Thymus (tissue), 11 donors: ENCODE results near the gene HOXD8. TPM values are rescaled to one million over a fixed set of nuclear protein-coding genes. Genes with fewer than 3 reads are reported as not detected.

Experiments used
- DNase-seq, 9 donors: peaks; one replicate each; pipeline ENCODE4 v3.0.0-alpha.2; 2013; ENCODE audit warnings: low spot score in 9 of 9, low read depth in 6 of 9, missing footprints in 1 of 9
- H3K27ac ChIP-seq, 2 donors: one replicate each; pipeline ENCODE4 v1.5.1; 2013; ENCODE audit warnings: control low read depth in 1 of 2, low read depth in 1 of 2, low read length in 1 of 2, mild to moderate bottlenecking in 1 of 2, moderate library complexity in 1 of 2
- H3K27me3 ChIP-seq, 2 donors: one replicate each; pipeline ENCODE4 v1.5.1; 2013; ENCODE audit warnings: low read length in 1 of 2; ENCODE audit not compliant: control insufficient read depth in 2 of 2, insufficient read depth in 1 of 2
- H3K36me3 ChIP-seq, 2 donors: one replicate each; pipeline ENCODE4 v1.5.1; 2013; ENCODE audit warnings: low read length in 1 of 2, mild to moderate bottlenecking in 1 of 2, moderate library complexity in 1 of 2; ENCODE audit not compliant: control insufficient read depth in 2 of 2, insufficient read depth in 2 of 2
- H3K4me1 ChIP-seq, 2 donors: one replicate each; pipeline ENCODE4 v1.5.1; 2013; ENCODE audit warnings: low read length in 2 of 2; ENCODE audit not compliant: control insufficient read depth in 2 of 2, insufficient read depth in 2 of 2
- H3K4me3 ChIP-seq, 2 donors: one replicate each; pipeline ENCODE4 v1.5.1; 2013; ENCODE audit warnings: low read length in 2 of 2, control low read depth in 1 of 2, mild to moderate bottlenecking in 1 of 2
- H3K9me3 ChIP-seq, 2 donors: one replicate each; pipeline ENCODE4 v1.5.1; 2013; ENCODE audit warnings: low read length in 1 of 2, mild to moderate bottlenecking in 1 of 2; ENCODE audit not compliant: control insufficient read depth in 2 of 2, insufficient read depth in 1 of 2
- WGBS: extraction: QIAGEN DNeasy Blood & Tissue Kit; methylation state at CpG from one replicate; pipeline ENCODE4 v1.1.7; 2013; 5-methylcytosine and 5-hydroxymethylcytosine counted together
- polyA plus RNA-seq: library from polyadenylated mRNA; stranded (reverse); fragments of 200-250 nt; gene quantifications from one replicate; pipeline ENCODE4 v1.2.3, GENCODE V29; 2013
- total RNA-seq: library from RNA; stranded (reverse); fragments of 120-200 nt; gene quantifications from one replicate; pipeline ENCODE4 v1.2.4, GENCODE V29; 2013
- donor health status: healthy.

HOXD8 gene
- total and polyA plus RNA-seq, 2 donors = 1.5 to 3.4 TPM

DNA sequence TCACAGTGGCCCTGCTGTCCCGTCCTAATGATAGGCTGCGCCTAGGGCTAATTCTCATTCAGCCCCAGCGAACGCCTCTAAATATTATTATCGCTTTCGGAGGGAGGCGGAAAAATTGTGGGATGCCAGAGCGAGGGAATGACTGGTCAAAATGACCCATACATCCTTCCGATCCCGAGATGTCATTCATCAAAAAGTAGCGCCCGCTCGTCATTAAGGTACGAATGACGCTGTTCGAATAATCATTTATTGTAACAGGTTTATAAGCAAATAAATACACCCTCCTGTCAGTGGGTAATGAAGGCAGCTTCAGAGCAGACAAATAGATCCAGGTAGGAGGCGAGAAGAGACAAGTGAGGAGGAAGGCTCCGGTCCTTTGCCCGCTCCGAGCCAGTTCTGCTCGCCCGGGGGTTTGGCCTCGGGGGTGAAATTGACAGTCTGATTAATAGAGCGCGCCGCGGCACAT lies 45.7 kb upstream of the HOXD8 start, which contains the start of gene EVX2:
Gene EVX2 (minus strand): TSS at position 167 of the 466 bp plus-strand sequence. CDS start 186 bp downstream, outside the sequence.
- H3K4me1 ChIP-seq = peaks cover 4 to 16% of the 10 kb centered on the region in 2 donors
- no peaks in the 10 kb centered on the region for H3K36me3 ChIP-seq
- no peak within 1 kb of the TSS for H3K4me3 ChIP-seq
- WGBS = 15% methylated on average over 27 of the region's 27 CpGs
- H3K27ac ChIP-seq = no peak within 1 kb of the TSS
- H3K27me3 ChIP-seq = peaks cover 93 to 99% of the 10 kb centered on the region in 2 donors
- DNase-seq = no peak
- H3K9me3 ChIP-seq = peaks cover 16 to 29% of the 10 kb centered on the region in 2 donors

DNA sequence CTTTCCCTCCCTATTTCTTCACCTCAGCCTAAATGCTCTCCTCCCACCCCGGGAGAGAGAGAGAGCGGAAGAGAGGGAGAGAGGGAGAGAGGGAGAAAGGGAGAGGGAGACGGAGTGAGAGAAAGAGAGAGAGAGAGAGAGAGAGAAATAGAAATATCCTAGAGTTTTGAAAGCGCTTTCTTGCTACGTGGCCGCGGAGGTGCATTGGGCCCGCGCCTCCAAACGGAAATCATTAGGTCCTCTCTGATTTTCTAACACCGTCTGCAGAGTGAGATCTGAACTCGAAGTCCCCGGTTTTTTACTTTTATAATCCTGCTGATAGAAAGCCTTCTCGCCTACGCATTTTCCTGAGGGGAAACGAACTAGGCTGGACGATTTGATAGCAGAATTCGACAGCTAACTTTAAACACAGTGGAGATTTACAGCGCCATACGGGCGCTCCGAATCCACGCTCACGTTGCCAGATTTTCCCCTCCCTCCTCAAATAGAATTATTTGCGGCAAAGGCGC lies 44.8 kb upstream of the HOXD8 start:
- H3K4me1 ChIP-seq = peaks cover 4 to 10% of the 10 kb centered on the region in 2 donors
- WGBS = 7% methylated on average over 26 of the region's 26 CpGs
- H3K9me3 ChIP-seq = peaks cover 16 to 24% of the 10 kb centered on the region in 2 donors
- H3K4me3 ChIP-seq = no peak overlapping the region
- H3K27ac ChIP-seq = no peak overlapping the region
- peaks cover 93 to 99% of the 10 kb centered on the region in 2 donors for H3K27me3 ChIP-seq
- no peak for DNase-seq
- no peaks in the 10 kb centered on the region for H3K36me3 ChIP-seq

DNA sequence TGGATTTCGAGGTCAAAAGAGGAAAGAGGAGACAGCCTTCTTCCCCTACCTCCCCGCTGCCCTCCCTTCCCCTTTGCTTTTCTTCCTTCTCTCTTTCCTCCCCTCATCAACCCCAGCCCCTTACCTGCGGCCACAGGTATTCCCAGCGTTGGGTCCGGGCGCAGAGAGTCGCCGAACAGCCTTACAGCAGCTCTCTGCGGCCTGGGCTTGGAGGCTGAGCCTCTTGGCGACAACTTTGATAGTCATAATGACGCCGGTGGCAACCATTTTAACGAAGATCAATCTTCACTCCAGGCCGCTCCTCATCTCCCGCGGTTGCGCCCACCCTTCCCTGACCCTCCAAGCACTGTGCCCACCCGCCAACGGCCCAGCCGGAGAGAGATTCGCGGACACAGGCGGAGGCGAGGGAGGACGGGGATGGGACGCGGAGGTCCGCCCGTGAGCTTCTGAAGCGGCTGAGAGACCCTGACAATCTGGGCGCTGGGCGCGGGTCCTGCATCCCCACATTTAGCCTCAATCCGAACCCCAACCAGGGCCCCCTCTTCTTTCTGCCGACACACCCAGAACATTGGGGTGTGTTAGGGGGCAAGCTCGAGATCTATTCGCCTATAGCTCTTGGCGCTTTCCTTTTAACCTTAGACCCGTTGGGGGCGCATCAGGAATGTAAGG lies 44.3 kb upstream of the HOXD8 start:
- Histone ChIP-seq H3K4me1 (peaks cover 4 to 8% of the 10 kb centered on the region in 2 donors), H3K36me3 (no peaks in the 10 kb centered on the region)
- DNase-seq = no peak

DNA sequence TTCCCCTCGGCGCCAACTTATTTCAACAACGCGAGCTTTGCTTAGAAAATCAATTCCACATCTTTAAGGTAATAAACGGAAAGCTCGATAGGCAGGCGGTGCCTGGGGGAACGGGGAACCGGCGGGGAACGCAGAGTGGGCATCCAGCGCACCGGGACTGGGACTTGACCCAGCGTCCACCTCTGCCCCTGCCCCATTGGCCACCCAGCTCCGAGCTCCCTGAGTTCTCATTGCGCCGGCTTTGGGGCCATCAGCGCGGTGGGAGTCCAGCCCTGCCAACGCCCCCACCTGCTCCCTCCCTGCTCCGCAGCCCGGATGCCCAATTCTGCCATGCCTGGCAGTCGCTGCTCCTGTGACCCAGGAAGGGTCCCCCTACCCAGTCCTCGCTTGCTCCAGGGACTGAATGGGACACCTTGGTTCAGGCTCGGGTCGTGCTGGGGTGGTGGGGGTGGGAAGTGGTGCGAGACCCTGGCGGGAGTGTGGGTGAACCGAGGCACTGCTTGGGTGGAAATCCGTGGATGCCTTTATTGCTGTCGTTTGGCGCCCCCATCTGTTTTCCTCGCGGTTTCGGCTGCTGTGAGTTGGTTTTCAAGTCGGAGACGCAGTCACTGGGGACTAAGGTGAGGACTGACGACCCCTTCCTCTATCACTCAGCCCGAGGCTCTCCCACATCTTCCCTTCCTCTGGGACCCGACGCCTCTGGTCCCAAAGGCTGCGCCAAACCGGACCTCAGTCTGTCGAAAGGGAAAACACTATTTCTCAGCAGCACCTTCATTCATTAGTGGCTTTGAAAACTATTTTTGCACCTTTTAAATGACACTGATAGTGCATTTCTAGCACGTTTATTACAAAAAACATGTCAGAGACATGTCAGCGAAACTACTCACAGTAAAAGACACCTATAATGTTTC lies 43.4 kb upstream of the HOXD8 start:
- H3K36me3 ChIP-seq = no peaks in the 10 kb centered on the region
- H3K4me1 ChIP-seq = peaks cover 0 to 8% of the 10 kb centered on the region in 2 donors
- H3K9me3 ChIP-seq = peaks cover 9 to 16% of the 10 kb centered on the region in 2 donors
- H3K27ac ChIP-seq = no peak overlapping the region
- WGBS = 5% methylated on average over 46 of the region's 46 CpGs
- no peak overlapping the region for H3K4me3 ChIP-seq
- peak in 2 of 9 donors; percentile 34 to 47 for DNase-seq
- H3K27me3 ChIP-seq = peaks cover 91 to 99% of the 10 kb centered on the region in 2 donors

More for the DNA sequence above, 44.3 kb upstream of the HOXD8 start:
- 9% methylated on average over 40 of the region's 40 CpGs for WGBS
- Histone ChIP-seq H3K9me3 (peaks cover 15 to 24% of the 10 kb centered on the region in 2 donors), H3K4me3 (no peak overlapping the region), H3K27ac (no peak overlapping the region), H3K27me3 (peaks cover 93 to 99% of the 10 kb centered on the region in 2 donors)

DNA sequence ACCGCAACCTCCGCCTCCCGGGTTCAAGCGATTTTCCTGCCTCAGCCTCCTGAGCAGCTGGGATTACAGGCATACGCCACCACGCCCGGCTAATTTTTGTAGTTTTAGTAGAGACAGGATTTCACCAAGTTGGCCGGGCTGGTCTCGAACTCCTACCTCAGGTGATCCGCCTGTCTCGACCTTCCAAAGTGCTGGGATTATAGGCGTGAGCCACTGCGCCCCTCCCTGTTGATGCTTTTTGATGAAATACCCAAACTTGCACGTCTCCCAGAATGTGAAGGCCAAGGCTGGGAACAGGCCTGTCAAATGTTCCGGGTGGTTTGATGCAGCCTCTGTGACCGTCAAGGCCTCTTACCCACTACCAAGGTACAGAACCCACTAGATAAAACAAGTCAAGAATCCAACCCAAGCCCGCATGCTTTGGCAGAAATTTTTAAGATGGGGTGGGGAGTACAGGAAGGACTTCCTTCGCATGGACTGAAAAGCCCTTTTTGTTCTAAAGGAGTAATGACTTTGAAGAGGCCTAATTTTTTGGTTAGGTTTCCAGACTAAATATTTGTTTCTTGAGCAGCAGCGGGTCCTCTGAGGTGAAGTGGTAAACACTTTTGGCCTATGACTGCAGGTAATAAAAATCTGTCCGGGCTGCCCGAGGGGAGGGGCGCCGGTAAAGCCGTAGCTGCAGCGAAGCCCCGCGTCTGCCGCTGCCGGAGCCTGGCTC lies 42.0 kb upstream of the HOXD8 start:
- H3K9me3 ChIP-seq = peaks cover 6 to 14% of the 10 kb centered on the region in 2 donors
- no peak overlapping the region for H3K27ac ChIP-seq
- no peaks in the 10 kb centered on the region for H3K36me3 ChIP-seq
- 23% methylated on average over 29 of the region's 29 CpGs for WGBS
- H3K4me1 ChIP-seq = peaks cover 0 to 8% of the 10 kb centered on the region in 2 donors
- no peak overlapping the region for H3K4me3 ChIP-seq
- peaks cover 90 to 99% of the 10 kb centered on the region in 2 donors for H3K27me3 ChIP-seq
- DNase-seq = no peak

DNA sequence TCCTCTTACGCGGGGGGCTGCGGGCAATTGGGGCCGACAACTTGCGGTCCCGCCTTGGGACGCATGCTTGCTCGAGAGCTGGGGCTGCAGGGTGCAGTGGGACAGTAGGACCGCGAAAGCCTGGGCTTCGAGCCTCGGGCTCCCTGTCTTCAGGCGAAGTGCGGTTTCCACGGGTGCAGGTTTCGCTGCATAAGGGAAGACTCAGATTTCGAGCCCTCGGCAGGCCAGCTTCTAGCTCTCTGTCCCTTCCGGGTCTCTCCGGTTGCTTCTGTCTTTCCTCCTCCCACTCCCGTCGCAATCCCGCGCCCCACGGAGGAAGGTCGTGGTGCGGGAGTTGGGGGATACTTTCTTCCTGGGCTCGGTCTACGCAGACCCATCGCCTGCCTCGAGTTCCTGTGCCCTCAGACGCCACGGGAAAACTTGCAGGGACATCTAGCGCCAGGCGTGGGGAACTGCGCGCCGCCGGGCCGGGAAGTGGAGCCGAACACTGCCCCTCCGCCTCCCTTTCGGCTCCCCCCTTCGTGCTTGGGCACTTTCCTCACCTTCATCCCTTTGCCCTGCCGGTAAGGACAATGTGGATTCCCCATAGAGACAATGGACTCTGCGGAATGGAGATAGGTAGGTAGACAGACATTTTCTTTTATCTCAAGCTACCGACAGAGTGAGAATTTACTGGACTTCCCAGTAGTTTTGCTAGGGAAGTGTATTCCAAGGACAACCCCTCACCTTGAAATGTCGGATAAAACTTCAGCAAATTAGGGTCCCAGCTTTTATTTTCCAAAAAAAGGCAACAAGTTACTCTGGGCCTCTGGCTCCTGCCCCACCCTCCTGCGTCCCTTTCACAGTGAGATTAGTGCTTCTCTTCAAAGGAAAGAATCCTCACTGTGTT lies 41.2 kb upstream of the HOXD8 start:
- 4% methylated on average over 49 of the region's 49 CpGs for WGBS
- Histone ChIP-seq H3K27me3 (peaks cover 90 to 99% of the 10 kb centered on the region in 2 donors), H3K4me1 (peaks cover 0 to 12% of the 10 kb centered on the region in 2 donors), H3K9me3 (peaks cover 4 to 6% of the 10 kb centered on the region in 2 donors), H3K36me3 (no peaks in the 10 kb centered on the region), H3K27ac (no peak overlapping the region), H3K4me3 (peak overlapping the region in 1 of 2 donors; percentile 24)
- peak in 2 of 9 donors; percentile 32 to 46 for DNase-seq

DNA sequence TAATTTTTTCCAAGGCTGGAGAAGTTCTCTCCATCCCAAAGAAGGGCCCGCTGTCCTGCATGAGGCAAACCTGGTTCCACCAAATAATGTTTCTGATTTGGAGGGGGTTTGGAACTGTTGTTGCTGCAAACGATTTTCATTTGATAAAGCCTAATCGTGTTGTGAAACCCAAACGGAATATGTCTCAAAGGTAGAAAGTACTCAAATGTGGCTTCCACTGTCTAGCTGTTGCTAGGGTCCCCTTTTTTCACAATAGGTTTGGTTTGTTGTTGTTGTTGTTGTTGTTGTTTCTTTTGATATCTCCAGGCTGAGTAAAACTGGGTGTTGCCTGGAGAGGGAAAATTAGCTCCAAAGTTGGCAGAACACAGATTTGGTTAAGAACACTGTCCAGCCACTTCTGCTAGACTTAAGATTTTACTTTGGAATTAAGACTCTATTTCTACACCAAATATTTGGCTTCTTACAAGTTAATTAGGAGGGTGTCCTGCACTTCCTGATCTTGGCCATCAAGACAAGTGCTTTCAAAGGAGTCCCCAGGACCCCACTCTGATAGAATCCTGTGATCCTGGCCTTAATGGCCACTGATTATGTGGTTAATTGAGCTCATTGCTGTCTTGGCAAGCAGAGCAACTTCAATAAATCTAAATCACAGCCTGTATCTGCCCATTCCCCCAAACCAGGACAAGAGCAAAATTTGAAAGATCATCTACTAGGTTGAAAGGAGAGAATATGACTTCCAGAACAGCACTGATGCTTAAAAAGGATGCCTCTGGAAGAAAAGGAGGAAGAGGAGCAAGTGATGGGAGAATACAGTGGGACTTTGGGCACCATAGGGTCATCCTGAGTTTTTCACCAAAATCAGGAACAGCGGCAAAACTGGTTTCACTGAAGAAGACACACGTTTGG lies 40.3 kb upstream of the HOXD8 start:
- DNase-seq = no peak
- Histone ChIP-seq H3K36me3 (no peaks in the 10 kb centered on the region), H3K4me3 (no peak overlapping the region), H3K4me1 (peaks cover 0 to 13% of the 10 kb centered on the region in 2 donors), H3K27ac (no peak overlapping the region), H3K27me3 (peaks cover 89 to 99% of the 10 kb centered on the region in 2 donors), H3K9me3 (peaks cover 1 to 4% of the 10 kb centered on the region in 2 donors)
- 5% methylated on average over 6 of the region's 6 CpGs for WGBS
